Mesenchymal stem cell (in vitro differentiated cells and primary cell): Measurements from ENCODE around the gene NEK11.

ENCODE experiments used
- DNase-seq: peaks from one replicate; pipeline ENCODE4 v3.0.0-alpha.2; 2013
- H2AFZ ChIP-seq: one replicate; pipeline ENCODE4 v1.6.1; 2013; ENCODE audit warnings: low read depth, mild to moderate bottlenecking, control low read depth, inconsistent platforms, low read length, moderate library complexity
- H2AK5ac ChIP-seq: 2 replicates; pipeline ENCODE4 v1.6.1; 2013; ENCODE audit warnings: low read length, moderate library complexity, mild to moderate bottlenecking, inconsistent platforms; ENCODE audit not compliant: severe bottlenecking
- H2BK120ac ChIP-seq: one replicate; pipeline ENCODE4 v1.6.1; 2013; ENCODE audit warnings: low read depth, mild to moderate bottlenecking, inconsistent platforms, low read length, moderate library complexity
- H2BK12ac ChIP-seq, 2 experiments: one replicate each; pipeline ENCODE4 v1.6.1; 2013; ENCODE audit warnings: inconsistent platforms in 2 of 2, low read length in 2 of 2, mild to moderate bottlenecking in 2 of 2, moderate library complexity in 2 of 2, control low read depth in 1 of 2
- H2BK15ac ChIP-seq: one replicate; pipeline ENCODE4 v1.6.1; 2013; ENCODE audit warnings: mild to moderate bottlenecking, low read depth, inconsistent platforms; ENCODE audit not compliant: poor library complexity, severe bottlenecking
- H2BK5ac ChIP-seq: 2 replicates; pipeline ENCODE4 v1.6.1; 2013; ENCODE audit warnings: low read depth, mild to moderate bottlenecking, low read length, control low read depth, inconsistent platforms; ENCODE audit not compliant: poor library complexity, severe bottlenecking
- H3K14ac ChIP-seq, 2 experiments: one replicate each; pipeline ENCODE4 v1.6.1; 2013; ENCODE audit warnings: inconsistent platforms in 2 of 2, low read length in 2 of 2, control low read depth in 1 of 2, mild to moderate bottlenecking in 1 of 2, moderate library complexity in 1 of 2
- H3K18ac ChIP-seq, 2 experiments: one replicate each; pipeline ENCODE4 v1.6.1; 2013; ENCODE audit warnings: inconsistent platforms in 2 of 2, low read length in 2 of 2, control low read depth in 1 of 2, low read depth in 1 of 2, mild to moderate bottlenecking in 1 of 2
- H3K23ac ChIP-seq, 2 experiments: one replicate each; pipeline ENCODE4 v1.6.1; 2013; ENCODE audit warnings: inconsistent platforms in 2 of 2, low read length in 2 of 2, mild to moderate bottlenecking in 2 of 2, moderate library complexity in 2 of 2, control low read depth in 1 of 2
- H3K27ac ChIP-seq: 2 replicates; pipeline ENCODE4 v1.5.1; 2013; ENCODE audit warnings: mild to moderate bottlenecking, moderate library complexity, low read length, control low read depth, inconsistent platforms; ENCODE audit not compliant: poor library complexity, severe bottlenecking
- H3K27me3 ChIP-seq, 2 experiments: 2 replicates each; pipeline versions ENCODE4 v1.6.1 to v1.7.0; 2013; ENCODE audit warnings: low read length in 2 of 2, mild to moderate bottlenecking in 2 of 2, moderate library complexity in 2 of 2, control low read depth in 1 of 2, inconsistent platforms in 1 of 2; ENCODE audit not compliant: control insufficient read depth in 1 of 2, insufficient read depth in 1 of 2
- H3K36me3 ChIP-seq, 2 experiments: 2 replicates each; pipeline versions ENCODE4 v1.6.1 to v1.7.0; 2013; ENCODE audit warnings: low read length in 2 of 2, control low read depth in 1 of 2, inconsistent platforms in 1 of 2, low read depth in 1 of 2, mild to moderate bottlenecking in 1 of 2; ENCODE audit not compliant: insufficient read depth in 2 of 2, control insufficient read depth in 1 of 2
- H3K4ac ChIP-seq, 2 experiments: one replicate each; pipeline ENCODE4 v1.6.1; 2013; ENCODE audit warnings: inconsistent platforms in 2 of 2, low read length in 2 of 2, mild to moderate bottlenecking in 2 of 2, moderate library complexity in 2 of 2, control low read depth in 1 of 2, low read depth in 1 of 2
- H3K4me1 ChIP-seq: 2 replicates; pipeline ENCODE4 v1.6.1; 2013; ENCODE audit warnings: low read depth, low read length, control low read depth; ENCODE audit not compliant: control insufficient read depth, insufficient read depth
- H3K4me2 ChIP-seq: 2 replicates; pipeline ENCODE4 v1.6.1; 2013; ENCODE audit warnings: low read length, mild to moderate bottlenecking, inconsistent platforms; ENCODE audit not compliant: poor library complexity, severe bottlenecking
- H3K4me3 ChIP-seq, 2 experiments: 2 replicates each; pipeline versions ENCODE4 v1.5.1 to v1.7.0; 2013; ENCODE audit warnings: low read length in 2 of 2, mild to moderate bottlenecking in 2 of 2, control low read depth in 1 of 2, low read depth in 1 of 2; ENCODE audit not compliant: insufficient read depth in 1 of 2
- H3K79me1 ChIP-seq: replicated peaks from 2 replicates; pipeline ENCODE4 v1.6.1; 2013; ENCODE audit warnings: mild to moderate bottlenecking, control low read depth, low read length, inconsistent platforms; ENCODE audit not compliant: poor library complexity, severe bottlenecking
- H3K9ac ChIP-seq: 2 replicates; pipeline ENCODE4 v1.7.0; 2013; ENCODE audit warnings: mild to moderate bottlenecking, low read length, moderate library complexity
- H3K9me3 ChIP-seq: 2 replicates; pipeline ENCODE4 v1.7.0; 2013; ENCODE audit warnings: mild to moderate bottlenecking, low read length; ENCODE audit not compliant: control insufficient read depth
- H4K8ac ChIP-seq: one replicate; pipeline ENCODE4 v1.6.1; 2013; ENCODE audit warnings: inconsistent platforms, mild to moderate bottlenecking, low read length, moderate library complexity
- H4K91ac ChIP-seq: one replicate; pipeline ENCODE4 v1.6.1; 2013; ENCODE audit warnings: mild to moderate bottlenecking, low read length, inconsistent platforms
- WGBS: methylation state at CpG from one replicate; pipeline ENCODE4 v1.1.7; 2013; ENCODE audit warnings: mixed read lengths; 5-methylcytosine and 5-hydroxymethylcytosine counted together

NEK11 gene

DNA sequence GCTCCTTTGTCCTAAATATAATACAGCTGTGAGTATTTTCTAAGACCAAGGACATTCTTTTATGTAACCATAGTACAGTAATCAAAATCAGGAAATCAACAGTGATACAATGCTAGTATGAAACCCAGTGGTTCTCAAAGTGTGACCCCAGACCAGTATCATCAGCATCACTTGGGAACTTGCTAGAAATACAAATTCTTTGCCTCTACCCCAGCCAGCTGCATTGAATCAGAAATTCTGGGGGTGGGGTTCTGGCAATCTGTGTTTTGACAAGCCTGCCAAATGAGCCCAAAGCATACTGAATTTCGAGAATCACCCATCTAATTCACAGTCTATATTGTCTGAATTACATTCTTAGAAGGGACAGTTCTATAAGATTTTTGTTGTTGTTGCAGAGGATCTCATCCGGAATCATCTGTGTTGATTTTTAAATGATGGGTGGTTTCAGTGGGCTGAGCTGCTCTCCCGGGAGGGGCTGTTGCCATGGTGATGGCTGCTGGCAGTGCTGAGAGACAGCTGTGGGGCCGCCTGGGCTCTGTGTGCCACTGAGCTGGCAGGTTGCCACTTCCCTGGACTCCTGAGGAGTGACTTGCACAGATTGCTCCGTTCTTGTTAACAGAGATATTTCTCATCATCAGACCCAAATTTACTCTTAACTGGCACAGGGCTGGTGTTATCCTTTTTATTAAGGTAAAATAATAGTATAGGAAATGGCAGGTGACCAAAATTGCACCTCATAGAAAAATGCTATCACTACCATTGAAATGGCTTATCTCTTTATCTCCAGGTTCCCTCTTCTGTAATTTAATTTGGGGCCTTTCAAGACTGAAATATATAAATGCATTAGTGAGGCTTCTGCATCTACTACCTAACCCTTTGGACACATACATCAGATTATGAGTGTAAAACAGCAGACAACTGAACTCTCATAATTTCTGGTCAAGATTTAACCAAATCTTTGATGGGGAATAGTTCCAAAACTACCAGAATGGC lies 56.5 kb downstream of the NEK11 start:
- H3K27me3 ChIP-seq: no peaks in the 10 kb centered on the region
- no peak overlapping the region for H2BK15ac ChIP-seq
- H3K4me3 ChIP-seq: no peak overlapping the region
- no peak overlapping the region for H2AFZ ChIP-seq
- H3K9me3 ChIP-seq: no peaks in the 10 kb centered on the region
- no peak for DNase-seq
- peaks cover 2% of the 10 kb centered on the region for H3K4me1 ChIP-seq
- H3K9ac ChIP-seq: no peak overlapping the region
- WGBS: 62% methylated on average over 3 of the region's 5 CpGs
- no peak overlapping the region for H3K4ac ChIP-seq
- H2AK5ac ChIP-seq: no peak overlapping the region
- H3K36me3 ChIP-seq: no peaks in the 10 kb centered on the region
- H2BK12ac ChIP-seq: no peak overlapping the region
- H3K18ac ChIP-seq: no peak overlapping the region
- H4K8ac ChIP-seq: no peak overlapping the region
- H2BK5ac ChIP-seq: no peak overlapping the region
- H3K27ac ChIP-seq: no peak overlapping the region
- H3K23ac ChIP-seq: no peak overlapping the region
- H4K91ac ChIP-seq: no peak overlapping the region
- no peaks in the 10 kb centered on the region for H3K79me1 ChIP-seq
- H3K14ac ChIP-seq: no peak overlapping the region
- no peak overlapping the region for H2BK120ac ChIP-seq
- no peak overlapping the region for H3K4me2 ChIP-seq

DNA sequence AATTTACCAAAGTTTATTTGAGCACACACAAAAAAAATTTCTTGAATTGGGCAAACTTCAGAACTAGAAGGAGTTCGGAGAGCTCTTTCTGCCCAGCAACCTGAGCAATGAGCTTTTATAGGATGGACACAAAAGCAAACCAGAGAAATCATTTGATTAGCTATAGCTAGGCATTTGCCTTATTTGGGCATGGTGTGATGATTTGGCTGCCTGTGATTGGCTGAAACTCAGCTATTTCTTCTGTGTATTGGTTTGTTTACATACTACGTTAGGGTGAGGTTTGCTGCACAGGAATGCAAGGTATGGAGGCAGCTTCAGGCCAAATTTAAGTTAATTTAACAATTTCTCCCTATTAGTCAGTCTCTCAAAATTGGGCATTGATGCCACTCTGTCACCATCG lies 65.1 kb downstream of the NEK11 start:
- 87% methylated on average over 3 of the region's 3 CpGs for WGBS

DNA sequence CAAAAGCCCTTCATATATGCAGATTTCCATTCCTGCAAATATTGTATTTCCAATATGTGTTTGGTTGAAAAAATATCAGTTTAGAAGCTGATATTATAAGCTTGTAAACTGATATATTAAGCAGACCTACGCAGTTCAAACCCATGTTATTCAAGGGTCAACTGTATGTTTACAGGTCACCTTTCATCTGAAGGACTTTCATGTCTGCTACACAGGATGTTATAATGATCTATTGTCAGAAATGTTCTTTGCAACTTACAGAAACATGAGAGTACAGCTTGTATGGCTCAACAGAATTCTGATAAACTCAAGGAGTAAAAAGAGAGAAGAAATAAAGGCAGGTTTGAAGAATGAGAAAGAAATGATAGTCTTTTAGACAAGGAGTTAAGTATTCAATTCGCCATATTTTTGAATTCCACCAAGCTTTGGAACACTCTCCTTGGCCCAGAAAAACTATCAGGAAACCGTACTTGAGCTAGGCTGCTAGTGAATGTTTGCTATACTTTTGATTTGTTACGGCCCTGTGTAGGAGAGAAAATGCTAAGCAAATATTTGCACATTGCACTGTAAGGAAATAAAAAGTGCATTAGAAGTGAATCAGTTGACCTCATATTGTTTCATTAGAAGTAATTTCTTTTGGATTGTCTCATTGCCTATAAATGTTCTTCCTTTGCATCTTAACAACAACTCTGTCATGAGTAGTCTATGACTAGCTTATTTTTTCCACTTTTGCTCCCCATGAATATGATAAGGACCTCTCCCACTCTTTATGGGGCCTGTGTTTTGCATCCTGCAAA lies 81.2 kb downstream of the NEK11 start:
- Histone ChIP-seq H3K9ac (no peak overlapping the region), H3K18ac (no peak overlapping the region), H2BK12ac (no peak overlapping the region), H3K4me1 (no peaks in the 10 kb centered on the region), H3K4me2 (no peak overlapping the region), H3K9me3 (no peaks in the 10 kb centered on the region), H3K14ac (no peak overlapping the region), H3K23ac (no peak overlapping the region), H3K27ac (no peak overlapping the region), H2AK5ac (no peak overlapping the region), H3K79me1 (no peaks in the 10 kb centered on the region), H2BK5ac (no peak overlapping the region), H2BK120ac (no peak overlapping the region), H4K91ac (no peak overlapping the region), H3K4me3 (no peak overlapping the region), H3K27me3 (no peaks in the 10 kb centered on the region), H2BK15ac (no peak overlapping the region), H4K8ac (no peak overlapping the region), H2AFZ (no peak overlapping the region), H3K36me3 (no peaks in the 10 kb centered on the region), H3K4ac (no peak overlapping the region)
- no peak for DNase-seq
- WGBS: 86% methylated on average over 2 of the region's 4 CpGs

More for the DNA sequence above, 65.1 kb downstream of the NEK11 start:
- no peak overlapping the region for H2AK5ac ChIP-seq
- H4K8ac ChIP-seq: no peak overlapping the region
- H2AFZ ChIP-seq: no peak overlapping the region
- H3K4me1 ChIP-seq: peaks cover 2% of the 10 kb centered on the region
- no peak overlapping the region for H2BK5ac ChIP-seq
- no peak overlapping the region for H3K27ac ChIP-seq
- H3K14ac ChIP-seq: no peak overlapping the region
- no peak overlapping the region for H3K18ac ChIP-seq
- no peak overlapping the region for H3K4me3 ChIP-seq
- no peak overlapping the region for H2BK120ac ChIP-seq
- H3K79me1 ChIP-seq: no peaks in the 10 kb centered on the region
- no peaks in the 10 kb centered on the region for H3K36me3 ChIP-seq
- no peak overlapping the region for H3K4ac ChIP-seq
- no peak overlapping the region for H3K23ac ChIP-seq
- no peak overlapping the region for H4K91ac ChIP-seq
- no peaks in the 10 kb centered on the region for H3K9me3 ChIP-seq
- H2BK12ac ChIP-seq: no peak overlapping the region
- no peaks in the 10 kb centered on the region for H3K27me3 ChIP-seq
- DNase-seq: no peak
- H3K9ac ChIP-seq: no peak overlapping the region
- no peak overlapping the region for H2BK15ac ChIP-seq
- no peak overlapping the region for H3K4me2 ChIP-seq

DNA sequence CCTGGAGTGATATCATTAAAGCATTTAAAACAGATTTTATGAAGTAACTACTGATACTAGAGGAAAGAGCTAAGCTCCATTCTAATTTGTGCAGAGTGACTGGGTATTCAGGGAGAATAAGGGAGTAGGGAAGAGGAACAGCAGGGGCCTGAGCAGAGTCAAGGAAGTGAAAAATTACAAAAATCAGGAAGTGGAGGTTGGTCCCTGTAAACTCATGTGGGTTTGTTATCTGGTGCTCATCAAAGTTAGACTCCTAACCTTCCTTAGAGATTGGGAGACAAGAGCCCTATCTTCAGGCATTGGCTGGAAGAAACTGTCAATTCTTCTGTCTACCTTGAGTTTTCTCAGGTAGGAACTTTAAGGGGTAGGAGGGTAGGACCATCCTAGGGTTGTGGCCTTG lies 82.5 kb downstream of the NEK11 start:
- H2AFZ ChIP-seq: no peak overlapping the region
- H3K79me1 ChIP-seq: no peaks in the 10 kb centered on the region
- H2BK5ac ChIP-seq: peak overlapping the region; percentile 10
- H3K4ac ChIP-seq: no peak overlapping the region
- peak overlapping the region; percentile 78 for H3K27ac ChIP-seq
- H3K9me3 ChIP-seq: no peaks in the 10 kb centered on the region
- H3K4me2 ChIP-seq: no peak overlapping the region
- H3K4me1 ChIP-seq: no peaks in the 10 kb centered on the region
- no peaks in the 10 kb centered on the region for H3K36me3 ChIP-seq
- H2BK12ac ChIP-seq: no peak overlapping the region
- H2AK5ac ChIP-seq: peak overlapping the region; percentile 91
- H3K9ac ChIP-seq: no peak overlapping the region
- H3K4me3 ChIP-seq: no peak overlapping the region
- no peak for DNase-seq
- no peaks in the 10 kb centered on the region for H3K27me3 ChIP-seq
- no peak overlapping the region for H4K91ac ChIP-seq
- no peak overlapping the region for H4K8ac ChIP-seq
- no peak overlapping the region for H3K14ac ChIP-seq
- H2BK15ac ChIP-seq: no peak overlapping the region
- no peak overlapping the region for H2BK120ac ChIP-seq
- no peak overlapping the region for H3K23ac ChIP-seq
- H3K18ac ChIP-seq: no peak overlapping the region
